Fibroblast of pulmonary artery (primary cell): Measurements from ENCODE around the gene CSF2.
"Not testable (repeated sequence)": the region's sequence is repeated elsewhere in the genome, so short reads cannot be mapped to it uniquely, and the experiment has no call there.

ENCODE experiments used
- DNase-seq: peaks from one replicate; pipeline ENCODE4 v3.0.0-alpha.2; 2010; ENCODE audit warnings: low read depth
- H3K4me3 ChIP-seq: replicated peaks from 2 replicates; pipeline ENCODE4 v1.5.1; 2011; ENCODE audit warnings: low read depth, mild to moderate bottlenecking, control low read depth, low read length, moderate library complexity
- CTCF ChIP-seq: IDR thresholded peaks from 2 replicates; pipeline ENCODE4 v1.5.1; 2011; ENCODE audit warnings: mild to moderate bottlenecking, control low read depth, low read length, inconsistent platforms; ENCODE audit errors: missing control alignments

Gene CSF2

GRCh38 chr5:132101385-132101880, 27.8 kb downstream of the CSF2 start:
- no peak for DNase-seq
- no peak overlapping the region for H3K4me3 ChIP-seq
- no peak for TF ChIP-seq CTCF

GRCh38 chr5:132102101-132102701, 28.6 kb downstream of the CSF2 start:
- no peak overlapping the region for H3K4me3 ChIP-seq
- no peak for DNase-seq
- TF ChIP-seq CTCF, result no peak

DNA sequence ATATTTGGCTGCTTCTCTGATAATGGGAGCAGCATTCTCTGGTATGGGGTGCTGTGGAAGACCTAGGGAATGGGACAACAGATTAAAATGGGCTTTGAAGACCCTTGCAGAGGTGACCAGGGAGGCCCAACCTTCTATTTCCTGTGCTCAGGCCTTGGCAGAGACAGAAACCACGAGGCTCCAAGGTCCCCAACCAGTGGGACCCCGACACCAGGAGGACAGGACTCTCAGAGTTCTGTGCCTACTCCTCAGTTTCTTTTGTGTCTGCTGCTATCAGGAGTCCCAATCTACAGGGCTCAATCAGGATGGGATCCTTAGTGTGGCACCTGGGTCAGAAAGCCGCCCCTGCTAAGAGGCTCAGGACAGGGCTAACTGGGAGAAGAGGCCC, 29.3 kb downstream of the CSF2 start:
- no peak for DNase-seq
- no peak overlapping the region for H3K4me3 ChIP-seq
- no peak for TF ChIP-seq CTCF

- peak; percentile 4 for TF ChIP-seq CTCF
- DNase-seq, result peak; percentile 93
- H3K4me3 ChIP-seq, result no peak overlapping the region
Measured at GRCh38 chr5:132103332-132103951, 29.9 kb downstream of the CSF2 start.

- no peak overlapping the region for H3K4me3 ChIP-seq
- no peak for TF ChIP-seq CTCF
- DNase-seq, result no peak
Measured at GRCh38 chr5:132103969-132104391, 30.4 kb downstream of the CSF2 start.

DNA sequence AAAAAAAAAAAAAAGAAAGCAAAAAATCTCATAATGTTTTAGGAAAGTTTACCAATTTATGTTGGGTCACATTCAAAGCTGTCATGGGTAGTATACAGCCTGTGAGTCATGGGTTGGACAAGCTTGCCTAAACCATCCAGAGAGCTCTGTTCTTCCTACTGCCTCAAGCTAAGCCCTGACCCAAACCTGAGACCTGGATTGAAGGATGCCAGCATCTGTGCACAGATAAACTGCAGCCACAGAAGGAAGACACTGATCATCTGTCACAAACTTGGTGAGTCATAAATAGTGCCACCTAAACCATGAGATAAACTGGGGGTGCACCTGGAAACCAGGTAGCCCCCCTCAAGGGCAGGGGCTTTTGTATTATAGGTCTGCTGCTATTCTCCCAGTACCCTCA, 31.0 kb downstream of the CSF2 start:
- no peak overlapping the region for H3K4me3 ChIP-seq
- TF ChIP-seq CTCF, result no peak
- no peak for DNase-seq

- no peak for TF ChIP-seq CTCF
- no peak overlapping the region for H3K4me3 ChIP-seq
- no peak for DNase-seq
Measured at GRCh38 chr5:132105688-132106087, 32.1 kb downstream of the CSF2 start.

GRCh38 chr5:132108495-132108894, 34.9 kb downstream of the CSF2 start:
- DNase-seq, H3K4me3 ChIP-seq: not testable (repeated sequence)

DNA sequence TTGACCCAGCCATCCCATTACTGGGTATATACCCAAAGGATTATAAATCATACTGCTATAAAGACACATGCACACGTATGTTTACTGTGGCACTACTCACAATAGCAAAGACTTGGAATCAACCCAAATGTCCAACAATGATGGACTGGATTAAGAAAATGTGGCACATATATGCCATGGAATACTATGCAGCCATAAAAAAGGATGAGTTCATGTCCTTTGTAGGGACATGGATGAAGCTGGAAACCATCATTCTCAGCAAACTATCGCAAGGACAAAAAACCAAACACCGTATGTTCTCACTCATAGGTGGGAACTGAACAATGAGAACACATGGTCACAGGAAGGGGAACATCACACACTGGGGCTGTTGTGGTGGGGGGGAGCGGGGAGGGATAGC, 35.4 kb downstream of the CSF2 start:
- not testable (repeated sequence) for H3K4me3 ChIP-seq, DNase-seq
